Hepatocyte (in vitro differentiated cells): ENCODE data around the gene TTC34. TPM values are rescaled to one million over a fixed set of nuclear protein-coding genes. Genes with fewer than 3 reads are reported as not detected.

Source experiments
- DNase-seq: peaks from one replicate; pipeline ENCODE4 v3.0.0-alpha.2; 2016; ENCODE audit warnings: low spot score
- H2AFZ ChIP-seq: fragments of 200-600 bp; sonication (generic); 2 replicates; pipeline ENCODE4 v1.6.0; 2016; ENCODE audit warnings: antibody characterized with exemption, mild to moderate bottlenecking
- H3K27ac ChIP-seq: fragments of 200-600 bp; sonication (generic); 2 replicates; pipeline ENCODE4 v1.5.1; 2016; ENCODE audit warnings: mild to moderate bottlenecking
- H3K27me3 ChIP-seq: fragments of 200-600 bp; sonication (generic); 2 replicates; pipeline ENCODE4 v1.6.1; 2016
- H3K36me3 ChIP-seq: fragments of 200-600 bp; sonication (generic); replicated peaks from 2 replicates; pipeline ENCODE4 v1.5.1; 2016; ENCODE audit warnings: low read depth; ENCODE audit not compliant: insufficient read depth
- H3K4me1 ChIP-seq: fragments of 200-600 bp; sonication (generic); 2 replicates; pipeline ENCODE4 v1.5.1; 2016; ENCODE audit warnings: mild to moderate bottlenecking, moderate library complexity; ENCODE audit not compliant: insufficient read depth
- H3K4me2 ChIP-seq: fragments of 200-600 bp; sonication (generic); 2 replicates; pipeline ENCODE4 v1.6.0; 2016
- H3K4me3 ChIP-seq: fragments of 200-600 bp; sonication (generic); 2 replicates; pipeline ENCODE4 v1.5.1; 2016; ENCODE audit warnings: mild to moderate bottlenecking
- H3K79me2 ChIP-seq: fragments of 200-600 bp; sonication (generic); 2 replicates; pipeline ENCODE4 v1.6.0; 2017; ENCODE audit warnings: mild to moderate bottlenecking
- H3K9me2 ChIP-seq: fragments of 200-600 bp; sonication (generic); replicated peaks from 2 replicates; pipeline ENCODE4 v1.6.0; 2017; ENCODE audit warnings: mild to moderate bottlenecking; ENCODE audit not compliant: insufficient read depth
- H3K9me3 ChIP-seq: fragments of 200-600 bp; sonication (generic); 2 replicates; pipeline ENCODE4 v1.5.1; 2016; ENCODE audit warnings: low read depth, mild to moderate bottlenecking
- H4K20me1 ChIP-seq: fragments of 200-600 bp; sonication (generic); 2 replicates; pipeline ENCODE4 v1.6.0; 2016; ENCODE audit warnings: mild to moderate bottlenecking; ENCODE audit not compliant: insufficient read depth, poor library complexity, severe bottlenecking
- CTCF ChIP-seq: fragments of 200-600 bp; sonication (generic); IDR thresholded peaks from 2 replicates; pipeline ENCODE4 v1.5.1; 2016; ENCODE audit warnings: antibody characterized with exemption, mild to moderate bottlenecking; ENCODE audit not compliant: poor library complexity
- EZH2 ChIP-seq: fragments of 200-600 bp; sonication (generic); IDR thresholded peaks from 2 replicates; pipeline ENCODE4 v1.6.1; 2016; ENCODE audit warnings: antibody characterized with exemption, mild to moderate bottlenecking, borderline replicate concordance
- EZH2phosphoT487 ChIP-seq: fragments of 200-600 bp; sonication (generic); IDR thresholded peaks from one replicate; pipeline ENCODE4 v1.6.1; 2018; ENCODE audit warnings: antibody characterized with exemption, mild to moderate bottlenecking, low read depth, moderate library complexity; ENCODE audit not compliant: unreplicated experiment, severe bottlenecking
- WGBS: methylation state at CpG from one replicate; pipeline ENCODE4 v1.1.6; 2016; ENCODE audit warnings: low lambda C conversion rate; ENCODE audit errors: missing lambda C conversion rate; 5-methylcytosine and 5-hydroxymethylcytosine counted together
- polyA plus RNA-seq: library from polyadenylated mRNA; unstranded; fragments of >200 nt; fragmentation: Nextera tagmentation; extraction: Ambion mirVana; gene quantifications from 2 replicates; pipeline ENCODE4 v1.2.1, GENCODE V29; 2016
- total RNA-seq: library from RNA; depleted of rRNA; stranded (reverse); fragments of >200 nt; gene quantifications from 2 replicates; pipeline ENCODE4 v1.2.3, GENCODE V29; 2014

TTC34 gene
- total and polyA plus RNA-seq, 2 experiments from 2014 or later, result 0.13 to 0.33 TPM

- Histone ChIP-seq H3K4me1 (no peaks in the 10 kb centered on the region), H3K27ac (no peak overlapping the region), H4K20me1 (no peaks in the 10 kb centered on the region), H3K9me2 (no peaks in the 10 kb centered on the region), H3K79me2 (no peaks in the 10 kb centered on the region), H2AFZ (no peak overlapping the region), H3K9me3 (no peaks in the 10 kb centered on the region), H3K4me3 (no peak overlapping the region), H3K36me3 (no peaks in the 10 kb centered on the region), H3K4me2 (no peak overlapping the region), H3K27me3 (no peaks in the 10 kb centered on the region)
- DNase-seq, result no peak
- 92% methylated on average over 26 of the region's 29 CpGs for WGBS
- TF ChIP-seq EZH2phosphoT487 (no peak), CTCF (no peak), EZH2 (no peak)
Observed at GRCh38 chr1:2821966-2822620, 20.6 kb upstream of the TTC34 start.

DNA sequence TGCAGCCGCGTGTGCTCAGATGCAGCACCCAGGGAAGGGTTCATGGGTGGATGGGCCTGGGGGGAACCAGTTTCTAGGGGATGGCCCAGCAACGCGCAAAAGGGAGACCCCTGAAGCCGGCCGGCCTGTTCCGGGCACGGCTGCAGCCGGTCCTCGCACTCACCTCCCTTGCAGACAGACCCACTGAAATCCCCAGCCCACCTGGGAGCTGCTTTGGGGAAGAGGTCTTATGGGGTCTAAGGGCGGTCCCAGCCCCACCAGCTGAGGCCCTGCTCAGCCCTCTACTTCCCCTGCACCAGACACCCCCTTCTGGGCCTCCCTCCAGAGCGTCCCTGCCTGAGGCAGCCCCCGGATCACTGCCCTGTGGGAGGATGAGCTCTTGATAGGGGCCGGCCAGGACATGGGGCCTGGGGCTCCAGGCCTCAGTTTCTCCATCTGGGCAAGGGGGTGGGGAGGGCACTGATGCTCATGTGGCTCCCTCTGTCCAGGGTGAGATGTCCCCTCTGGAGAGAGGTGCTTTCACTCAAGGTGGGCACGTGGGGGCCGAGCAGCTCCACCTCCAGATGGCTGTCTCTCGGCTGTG lies 20.0 kb upstream of the TTC34 start:
- H3K36me3 ChIP-seq, result no peaks in the 10 kb centered on the region
- H3K9me3 ChIP-seq, result no peaks in the 10 kb centered on the region
- H3K79me2 ChIP-seq, result no peaks in the 10 kb centered on the region
- H3K4me3 ChIP-seq, result no peak overlapping the region
- no peak overlapping the region for H3K4me2 ChIP-seq
- H3K27me3 ChIP-seq, result no peaks in the 10 kb centered on the region
- H3K9me2 ChIP-seq, result no peaks in the 10 kb centered on the region
- WGBS, result 89% methylated on average over 17 of the region's 17 CpGs
- H4K20me1 ChIP-seq, result no peaks in the 10 kb centered on the region
- H3K4me1 ChIP-seq, result no peaks in the 10 kb centered on the region
- no peak overlapping the region for H3K27ac ChIP-seq
- no peak for TF ChIP-seq EZH2
- no peak for TF ChIP-seq EZH2phosphoT487
- no peak for TF ChIP-seq CTCF
- H2AFZ ChIP-seq, result no peak overlapping the region
- DNase-seq, result no peak

- DNase-seq, result no peak
- no peaks in the 10 kb centered on the region for H3K79me2 ChIP-seq
- no peaks in the 10 kb centered on the region for H3K4me1 ChIP-seq
- 77% methylated on average over 11 of the region's 11 CpGs for WGBS
- TF ChIP-seq EZH2phosphoT487 (no peak), EZH2 (no peak), CTCF (no peak)
- H4K20me1 ChIP-seq, result no peaks in the 10 kb centered on the region
- no peaks in the 10 kb centered on the region for H3K27me3 ChIP-seq
- H3K27ac ChIP-seq, result no peak overlapping the region
- H2AFZ ChIP-seq, result no peak overlapping the region
- no peak overlapping the region for H3K4me2 ChIP-seq
- H3K9me2 ChIP-seq, result no peaks in the 10 kb centered on the region
- no peaks in the 10 kb centered on the region for H3K9me3 ChIP-seq
- H3K4me3 ChIP-seq, result no peak overlapping the region
- H3K36me3 ChIP-seq, result no peaks in the 10 kb centered on the region
Observed at GRCh38 chr1:2820731-2821372, 19.4 kb upstream of the TTC34 start.
